Fibroblast of mammary gland (primary cell): ENCODE measurements around the gene CCNL2.

ENCODE experiments used
- DNase-seq: peaks from one replicate; pipeline ENCODE4 v3.0.0-alpha.2; 2010; ENCODE audit warnings: low read depth
- H3K4me3 ChIP-seq: 2 replicates; pipeline ENCODE4 v1.5.1; 2011; ENCODE audit warnings: low read depth, mild to moderate bottlenecking, low read length, moderate library complexity; ENCODE audit not compliant: control insufficient read depth
- TF ChIP-seq, protein P1 (sequence below): conservative IDR thresholded peaks from 2 replicates; pipeline ENCODE4 v1.5.1; 2011; ENCODE audit warnings: low read depth, low read length, inconsistent platforms; ENCODE audit not compliant: control insufficient read depth, insufficient read depth

Gene CCNL2

DNA sequence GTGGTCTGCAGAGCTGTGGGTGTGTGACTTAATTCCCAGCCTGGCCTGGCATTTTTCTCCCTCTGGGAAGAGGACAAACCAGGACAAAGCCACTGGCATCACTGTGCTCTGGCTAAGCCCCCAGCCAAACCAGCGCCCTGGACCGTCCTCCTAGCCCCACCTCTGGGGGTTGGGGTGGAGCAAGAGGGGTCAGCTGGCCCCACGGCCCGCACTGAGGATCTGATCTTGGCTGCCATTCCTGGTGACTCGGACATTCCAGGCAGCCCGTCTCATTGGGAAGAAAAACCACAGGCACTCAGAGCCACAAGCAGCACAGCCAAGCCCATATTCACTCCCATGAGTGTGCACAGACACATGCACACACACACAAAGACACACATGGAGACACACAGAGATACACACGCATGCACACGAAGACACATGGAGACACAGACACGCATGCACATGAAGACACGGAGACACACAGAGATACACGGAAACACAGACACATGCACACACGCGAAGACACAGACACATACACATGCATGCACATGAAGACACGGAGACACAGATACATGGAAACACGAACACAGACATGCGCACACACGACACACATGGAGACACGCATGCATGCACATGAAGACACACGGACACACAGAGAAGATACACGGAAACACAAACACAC lies 38.5 kb downstream of the CCNL2 start:
- peak; percentile 97 for DNase-seq
- TF ChIP-seq, protein P1, sequence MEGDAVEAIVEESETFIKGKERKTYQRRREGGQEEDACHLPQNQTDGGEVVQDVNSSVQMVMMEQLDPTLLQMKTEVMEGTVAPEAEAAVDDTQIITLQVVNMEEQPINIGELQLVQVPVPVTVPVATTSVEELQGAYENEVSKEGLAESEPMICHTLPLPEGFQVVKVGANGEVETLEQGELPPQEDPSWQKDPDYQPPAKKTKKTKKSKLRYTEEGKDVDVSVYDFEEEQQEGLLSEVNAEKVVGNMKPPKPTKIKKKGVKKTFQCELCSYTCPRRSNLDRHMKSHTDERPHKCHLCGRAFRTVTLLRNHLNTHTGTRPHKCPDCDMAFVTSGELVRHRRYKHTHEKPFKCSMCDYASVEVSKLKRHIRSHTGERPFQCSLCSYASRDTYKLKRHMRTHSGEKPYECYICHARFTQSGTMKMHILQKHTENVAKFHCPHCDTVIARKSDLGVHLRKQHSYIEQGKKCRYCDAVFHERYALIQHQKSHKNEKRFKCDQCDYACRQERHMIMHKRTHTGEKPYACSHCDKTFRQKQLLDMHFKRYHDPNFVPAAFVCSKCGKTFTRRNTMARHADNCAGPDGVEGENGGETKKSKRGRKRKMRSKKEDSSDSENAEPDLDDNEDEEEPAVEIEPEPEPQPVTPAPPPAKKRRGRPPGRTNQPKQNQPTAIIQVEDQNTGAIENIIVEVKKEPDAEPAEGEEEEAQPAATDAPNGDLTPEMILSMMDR, result no peak
- no peak overlapping the region for H3K4me3 ChIP-seq

DNA sequence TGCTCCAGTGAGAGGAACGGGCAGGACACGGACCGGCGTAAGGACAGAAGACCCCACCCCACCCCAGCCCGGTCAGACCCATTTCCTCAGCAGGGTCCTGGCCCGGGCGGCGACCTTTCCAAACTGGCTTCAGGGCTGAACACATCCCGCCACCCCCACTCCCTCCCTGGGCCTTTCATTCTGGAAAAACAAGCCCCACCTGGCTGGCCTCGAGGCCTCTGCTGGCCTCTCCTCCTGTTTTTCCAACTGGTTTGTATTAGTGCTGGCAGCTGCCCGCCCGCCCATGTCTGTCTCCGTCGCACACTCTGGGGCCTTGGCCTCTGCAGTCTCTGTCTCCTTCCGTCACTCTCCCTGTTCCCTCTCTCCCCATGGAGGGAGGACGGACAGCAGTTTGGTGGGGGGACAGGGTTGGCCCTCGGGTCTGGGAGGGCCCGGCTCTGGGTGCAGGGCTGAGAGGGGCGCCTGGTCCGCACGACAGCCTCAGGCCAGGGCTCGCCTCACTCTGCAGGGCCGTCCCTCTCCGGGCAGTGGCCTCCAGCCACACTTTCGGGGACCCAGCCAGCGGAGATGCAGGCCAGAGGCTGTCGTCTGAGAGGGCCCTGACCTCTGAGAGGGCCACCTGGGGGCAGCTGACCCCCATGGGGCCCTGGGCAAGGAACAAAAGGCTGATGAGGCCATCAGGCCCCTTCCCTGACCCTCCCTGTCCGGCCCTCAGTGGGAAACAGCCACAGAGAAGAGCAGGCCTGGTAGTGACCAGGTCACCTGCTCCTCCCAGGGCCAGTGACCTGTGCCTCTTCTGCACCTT lies 39.3 kb downstream of the CCNL2 start:
- H3K4me3 ChIP-seq, result peak overlapping the region; percentile 86
- TF ChIP-seq, protein P1, result no peak
- peak; percentile 91 for DNase-seq

DNA sequence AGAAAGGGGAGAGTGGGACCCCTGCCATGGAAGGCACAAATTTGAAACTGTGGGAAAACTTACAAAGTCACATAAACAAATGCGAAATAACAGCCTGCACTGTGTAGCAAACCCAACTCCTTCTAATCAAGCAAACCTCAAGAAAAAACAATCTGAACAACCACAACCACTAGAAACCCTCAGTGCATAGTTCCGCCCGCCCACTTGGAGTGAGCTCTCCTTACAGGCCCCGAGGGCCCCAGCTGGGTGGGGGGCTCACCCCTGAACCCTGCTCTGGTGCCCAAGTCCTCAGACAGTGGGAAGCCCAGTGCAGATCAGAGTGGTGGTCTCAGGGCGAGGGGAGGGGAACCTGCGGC lies 39.8 kb downstream of the CCNL2 start:
- TF ChIP-seq, protein P1, result no peak
- H3K4me3 ChIP-seq, result peak overlapping the region; percentile 86
- DNase-seq, result peak; percentile 87

DNA sequence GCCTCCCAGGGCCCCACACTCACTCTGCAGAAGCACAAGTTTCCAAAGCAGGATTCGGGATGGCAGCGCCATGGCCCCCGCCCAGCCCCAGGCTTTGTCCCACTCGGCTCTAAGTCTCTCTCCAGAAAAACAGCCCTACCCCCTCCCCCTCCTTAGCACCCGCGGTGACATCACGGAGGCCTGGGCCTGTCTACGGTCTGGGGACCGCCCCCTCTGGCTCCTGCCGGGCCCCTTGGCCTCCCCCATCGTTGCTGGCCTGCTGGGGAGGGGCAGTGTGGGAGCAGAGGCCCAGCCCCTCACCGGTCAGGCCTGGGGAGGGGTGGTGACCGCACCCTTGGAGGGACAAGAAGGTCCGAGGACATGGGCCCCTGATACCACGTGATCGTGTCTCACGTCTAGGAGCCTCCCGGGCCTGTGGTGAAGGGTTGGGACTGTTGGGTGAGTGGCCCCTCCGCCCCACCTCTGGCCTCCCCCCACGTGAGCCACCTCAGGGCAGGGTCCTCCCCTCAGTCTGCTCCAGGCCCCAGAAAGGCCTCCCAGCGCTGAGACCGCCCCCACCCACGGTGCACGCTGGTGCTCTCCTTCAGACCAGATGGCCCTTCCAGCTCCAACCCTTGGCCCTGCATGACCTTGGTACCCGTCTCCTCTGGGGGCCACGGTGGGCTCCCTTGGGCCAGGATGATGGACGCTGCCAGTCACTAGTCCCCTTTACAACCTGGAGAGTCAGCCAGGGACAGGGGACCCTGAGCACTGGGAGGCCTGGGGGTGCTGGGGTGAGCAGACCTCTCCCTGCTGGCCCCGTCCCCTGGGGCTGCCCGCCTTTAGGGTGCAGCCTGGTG lies 40.5 kb downstream of the CCNL2 start, which contains the start of gene MXRA8:
Gene MXRA8 (minus strand): TSS at position 123 of the 839 bp plus-strand sequence. CDS start 51 bp downstream, at position 72.
- peak within 1 kb of the TSS; percentile 86 for H3K4me3 ChIP-seq
- TF ChIP-seq, protein P1, result no peak
- DNase-seq, result peak; percentile 93

DNA sequence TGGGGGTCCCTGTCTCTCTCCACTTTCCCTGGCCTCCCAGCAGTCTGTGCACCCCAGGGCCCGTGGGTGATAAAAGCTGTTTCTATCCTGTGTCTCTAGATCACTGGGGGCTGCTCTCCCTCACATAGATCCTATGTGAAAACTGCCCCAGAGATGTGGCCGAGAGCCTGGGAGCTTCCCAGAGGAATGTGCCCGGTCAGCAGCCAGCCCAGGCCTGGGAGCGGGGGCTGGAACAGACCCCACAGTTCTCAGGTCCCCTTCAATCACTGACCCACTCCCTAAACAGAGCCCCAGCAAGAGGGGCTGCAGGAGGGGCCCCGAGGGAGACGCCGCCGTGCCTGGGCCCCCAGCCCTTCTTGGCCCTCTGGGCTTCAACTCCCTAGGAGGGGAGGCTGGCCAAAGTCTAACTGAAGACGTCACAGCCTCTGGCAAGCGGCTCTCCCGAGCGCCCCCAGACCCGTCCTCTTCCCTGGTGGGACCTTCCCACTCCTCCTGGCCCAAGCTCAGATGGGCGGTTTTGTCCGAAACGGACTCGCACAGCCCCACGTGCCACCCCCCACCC lies 41.2 kb downstream of the CCNL2 start:
- no peak for DNase-seq
- TF ChIP-seq, protein P1, result no peak
- peak overlapping the region; percentile 86 for H3K4me3 ChIP-seq

DNA sequence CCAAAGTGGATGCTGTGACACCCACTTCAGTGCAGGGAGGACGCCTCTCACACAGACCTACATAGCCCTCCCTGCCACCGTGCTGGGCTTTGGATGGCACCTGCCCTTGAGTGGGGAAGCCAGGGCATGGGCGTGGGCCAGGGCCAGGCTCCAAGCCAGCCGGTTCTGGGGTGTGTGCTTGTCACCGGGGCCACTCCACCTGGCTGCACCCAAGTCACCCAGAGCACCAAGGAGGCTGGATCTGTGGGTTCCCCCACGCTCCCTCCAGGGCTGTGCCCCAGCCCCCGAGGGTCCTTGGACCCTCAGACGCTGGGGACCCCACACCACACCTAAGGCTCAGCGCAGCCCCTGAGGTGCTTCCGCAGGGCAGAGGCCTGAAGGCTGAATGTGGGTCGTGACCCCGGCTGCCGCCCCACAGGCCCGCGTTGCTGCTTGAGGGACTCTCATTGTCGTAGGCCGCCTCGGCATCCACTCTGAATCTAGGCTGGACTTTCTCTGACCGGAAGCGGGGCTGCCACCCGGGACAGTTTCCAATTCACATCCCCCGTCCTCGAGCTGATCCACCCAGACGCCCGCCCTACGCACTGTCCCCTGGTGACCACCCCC lies 42.2 kb downstream of the CCNL2 start:
- TF ChIP-seq, protein P1, result no peak
- no peak for DNase-seq
- peak overlapping the region; percentile 86 for H3K4me3 ChIP-seq
